Body of pancreas (tissue), 4 donors: ENCODE data around the gene CHCHD6. TPM values are rescaled to one million over a fixed set of nuclear protein-coding genes. Genes with fewer than 3 reads are reported as not detected.

Source experiments
- ATAC-seq: fragments of 150-250 bp; one replicate; pipeline ENCODE4 v1.9.1; 2016
- DNase-seq, 4 donors: peaks; one replicate each; pipeline ENCODE4 v3.0.0-alpha.2; 2019
- H3K27ac ChIP-seq, 4 donors: fragments of 200-600 bp; sonication (generic); 1 replicate in 3 of 4; 2 replicates in 1 of 4; pipeline versions ENCODE4 v1.5.1 to v1.6.1; 2016 to 2019; ENCODE audit warnings: mild to moderate bottlenecking in 1 of 4, mixed read lengths in 1 of 4, moderate library complexity in 1 of 4
- H3K27me3 ChIP-seq, 2 donors: fragments of 200-600 bp; sonication (generic); one replicate each; pipeline ENCODE4 v1.6.0; 2016; ENCODE audit warnings: mild to moderate bottlenecking in 1 of 2
- H3K36me3 ChIP-seq, 2 donors: fragments of 200-600 bp; sonication (generic); replicated peaks in 1 of 2; 2 replicates each; pipeline ENCODE4 v1.5.1; 2016; ENCODE audit warnings: low read depth in 2 of 2; ENCODE audit not compliant: insufficient read depth in 1 of 2
- H3K4me1 ChIP-seq: fragments of 200-600 bp; sonication (generic); one replicate; pipeline ENCODE4 v1.6.0; 2016
- H3K4me3 ChIP-seq, 2 donors: fragments of 200-600 bp; sonication (generic); 1 replicate in 1 of 2; 2 replicates in 1 of 2; pipeline ENCODE4 v1.5.1; 2016 to 2019
- H3K9me3 ChIP-seq, 3 donors: fragments of 200-600 bp; sonication (generic); 1 replicate in 2 of 3; 2 replicates in 1 of 3; pipeline ENCODE4 v1.5.1; 2016
- CTCF ChIP-seq, 7 experiments: fragments of 450-650 bp in 4 of 7; fragments of 200-600 bp in 3 of 7; sonication (generic) in 3 of 7; IDR thresholded peaks; one replicate each; pipeline ENCODE4 v1.5.1; 2016 to 2019; ENCODE audit warnings: antibody characterized with exemption in 7 of 7
- POLR2A ChIP-seq, 3 donors: fragments of 450-650 bp; IDR thresholded peaks; one replicate each; pipeline ENCODE4 v1.6.1; 2016; ENCODE audit warnings: antibody characterized with exemption in 3 of 3, mild to moderate bottlenecking in 2 of 3
- WGBS, 2 donors: methylation state at CpG; one replicate each; pipeline ENCODE4 v1.1.5; 2017; 5-methylcytosine and 5-hydroxymethylcytosine counted together
- intact Hi-C: fragments of 100-400 bp; cut with DNase I; formaldehyde crosslinking; loops from one replicate; pipeline ENCODE4 v1.15.1; 2023
- total RNA-seq, 2 donors: library from RNA; depleted of rRNA; stranded (reverse); fragments of >200 nt; gene quantifications; one replicate each; pipeline ENCODE4 v1.1.0, GENCODE V29; 2016

CHCHD6 gene
- total RNA-seq, 2 donors from 2014 or later = 0.66 to 10.9 TPM

GRCh38 chr3:126723801-126724200, 19.8 kb downstream of the CHCHD6 start:
- intact Hi-C loops = no loop called here
- WGBS, 2 donors = 90 to 100% methylated on average over 1 of the region's 1 CpG
- Histone ChIP-seq H3K27ac (no peak overlapping the region), H3K9me3 (no peaks in the 10 kb centered on the region), H3K4me3 (no peak overlapping the region), H3K36me3 (no peaks in the 10 kb centered on the region), H3K27me3 (no peaks in the 10 kb centered on the region), H3K4me1 (no peaks in the 10 kb centered on the region)
- no peak for DNase-seq
- ATAC-seq = no peak
- TF ChIP-seq POLR2A (IDR thresholded peaks at IDR 0.05) (no peak), CTCF (IDR thresholded peaks at IDR 0.05) (no peak)

- no peak for DNase-seq
- WGBS, 2 donors = 91 to 100% methylated on average over 1 of the region's 1 CpG
- intact Hi-C loops = no loop called here
These were observed 24.6 kb downstream of the CHCHD6 start for GRCh38 chr3:126728680-126729079.

DNA sequence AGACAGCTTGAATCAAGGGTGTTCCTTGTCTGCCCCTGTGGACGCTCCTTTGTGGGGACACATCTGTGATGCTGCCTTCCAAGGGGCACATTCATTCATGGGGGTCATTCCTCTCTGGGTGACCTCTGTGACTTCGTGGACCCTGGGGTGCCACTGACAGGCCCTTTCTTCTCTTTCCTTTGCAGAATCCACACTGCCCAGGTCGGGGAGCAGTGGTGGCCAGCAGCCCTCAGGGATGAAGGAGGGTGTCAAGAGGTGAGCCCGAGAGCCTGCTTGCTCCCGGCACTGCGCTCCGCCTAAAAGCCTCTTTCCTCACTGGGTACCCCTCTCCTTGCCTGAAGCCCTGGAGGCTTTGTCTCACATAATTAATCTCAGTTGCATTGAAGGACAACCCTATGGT, 26.3 kb downstream of the CHCHD6 start:
- 88 to 91% methylated on average over 6 to 7 of the region's 7 CpGs for WGBS, 2 donors
- no peak for ATAC-seq

More at GRCh38 chr3:126728680-126729079, 24.6 kb downstream of the CHCHD6 start:
- no peak for ATAC-seq
- no peak for TF ChIP-seq POLR2A (IDR thresholded peaks at IDR 0.05)
- no peak for TF ChIP-seq CTCF (IDR thresholded peaks at IDR 0.05)
- no peaks in the 10 kb centered on the region for H3K4me1 ChIP-seq
- no peaks in the 10 kb centered on the region for H3K36me3 ChIP-seq
- H3K9me3 ChIP-seq = no peaks in the 10 kb centered on the region
- no peaks in the 10 kb centered on the region for H3K27me3 ChIP-seq
- no peak overlapping the region for H3K4me3 ChIP-seq
- no peak overlapping the region for H3K27ac ChIP-seq

DNA sequence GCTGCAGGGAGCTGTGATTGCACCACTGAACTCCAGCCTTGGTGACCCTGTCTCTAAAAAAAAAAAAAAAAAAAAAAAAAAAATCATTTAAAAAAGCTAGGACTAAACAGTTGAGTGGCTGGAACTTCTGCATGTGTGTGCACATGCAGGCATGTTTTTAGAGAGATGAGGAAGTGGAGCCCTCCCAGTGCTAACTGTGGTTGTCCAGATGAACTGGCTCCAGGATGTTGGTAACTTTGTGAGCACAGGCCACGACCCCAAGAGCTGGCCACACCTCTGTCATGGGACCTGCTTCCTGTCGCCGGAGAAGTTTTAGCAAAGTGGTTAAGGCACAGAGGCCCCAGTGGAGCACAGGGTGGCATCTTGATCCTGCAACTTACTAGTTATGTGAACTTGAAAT, 27.0 kb downstream of the CHCHD6 start:
- Histone ChIP-seq H3K4me1 (no peaks in the 10 kb centered on the region), H3K36me3 (no peaks in the 10 kb centered on the region), H3K4me3 (no peak overlapping the region), H3K27me3 (no peaks in the 10 kb centered on the region), H3K9me3 (no peaks in the 10 kb centered on the region), H3K27ac (no peak overlapping the region)
- DNase-seq (peak in 1 of 4 donors; percentile 27), ATAC-seq (no peak)
- 57 to 78% methylated on average over 3 of the region's 3 CpGs for WGBS, 2 donors
- TF ChIP-seq POLR2A (IDR thresholded peaks at IDR 0.05) (no peak), CTCF (IDR thresholded peaks at IDR 0.05) (no peak)
- intact Hi-C loops = no loop called here

More for the DNA sequence above, 26.3 kb downstream of the CHCHD6 start:
- H3K27me3 ChIP-seq = no peaks in the 10 kb centered on the region
- intact Hi-C loops = no loop called here
- no peak for DNase-seq
- no peaks in the 10 kb centered on the region for H3K36me3 ChIP-seq
- no peaks in the 10 kb centered on the region for H3K9me3 ChIP-seq
- H3K4me3 ChIP-seq = no peak overlapping the region
- H3K27ac ChIP-seq = no peak overlapping the region
- TF ChIP-seq CTCF (IDR thresholded peaks at IDR 0.05) (no peak), POLR2A (IDR thresholded peaks at IDR 0.05) (no peak)
- H3K4me1 ChIP-seq = no peaks in the 10 kb centered on the region

DNA sequence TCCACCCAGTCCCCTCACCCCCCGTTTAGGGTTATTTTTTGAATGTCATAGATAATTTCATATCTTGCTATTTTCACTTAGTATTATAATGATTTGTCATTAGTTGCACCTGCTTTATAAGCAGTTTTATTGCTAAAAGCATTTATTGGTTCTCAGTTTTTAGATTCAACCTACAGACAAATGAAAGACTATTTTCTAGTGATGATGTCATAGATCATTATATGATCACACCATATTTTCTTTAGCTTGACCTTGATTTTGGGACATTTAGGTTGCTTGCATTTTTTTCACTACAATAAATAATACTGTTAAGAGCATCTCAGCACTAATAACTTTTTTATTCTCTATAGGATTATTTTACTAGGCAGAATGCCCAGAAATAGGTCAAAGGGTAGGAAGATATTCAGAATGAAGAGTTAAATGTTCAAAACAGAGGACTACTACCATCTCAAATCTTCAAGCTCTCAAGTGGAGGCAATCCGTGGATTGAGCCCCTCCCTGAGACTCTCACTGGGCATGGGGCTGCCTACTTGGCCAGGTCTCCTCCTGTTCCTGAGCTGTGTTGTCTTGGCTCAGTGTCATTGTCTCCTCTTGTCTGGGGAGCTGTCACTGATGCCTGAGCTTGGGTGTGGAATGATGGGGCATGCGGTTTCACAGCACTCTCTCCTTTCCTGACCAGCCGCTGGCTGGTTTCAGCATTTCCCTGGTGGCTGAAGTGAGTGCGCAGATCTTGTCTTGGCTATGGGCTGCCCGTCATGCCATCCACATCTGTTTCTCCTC, 28.4 kb downstream of the CHCHD6 start:
- no peak for TF ChIP-seq POLR2A (IDR thresholded peaks at IDR 0.05)
- TF ChIP-seq CTCF (IDR thresholded peaks at IDR 0.05) = no peak
- Histone ChIP-seq H3K4me3 (no peak overlapping the region), H3K27ac (no peak overlapping the region), H3K36me3 (no peaks in the 10 kb centered on the region), H3K27me3 (no peaks in the 10 kb centered on the region), H3K9me3 (no peaks in the 10 kb centered on the region), H3K4me1 (no peaks in the 10 kb centered on the region)
- intact Hi-C loops = no loop called here
- 90 to 93% methylated on average over 6 of the region's 6 CpGs for WGBS, 2 donors
- DNase-seq (no peak), ATAC-seq (no peak)
